Activated CD4-positive, alpha-beta T cell treated with anti-CD3 and anti-CD28 coated beads for 36 hours (primary cell): ENCODE measurements around the gene SFXN3. TPM values are rescaled to one million over a fixed set of nuclear protein-coding genes. Genes with fewer than 3 reads are reported as not detected.
"Not testable (repeated sequence)": the region's sequence is repeated elsewhere in the genome, so short reads cannot be mapped to it uniquely, and the experiment has no call there.

ENCODE experiments used
- ATAC-seq: fragments of 200-7000 bp; cut with Tn5 transposase; one replicate; pipeline ENCODE4 v1.10.0; 2021; ENCODE audit warnings: mild to moderate bottlenecking, moderate library complexity
- CTCF ChIA-PET: fragments of 350-600 bp; sonication (Branson Sonifier 250); formaldehyde crosslinking; loops from one replicate; lab custom pipeline; 2021; ENCODE audit warnings: antibody characterized with exemption; lab: Charles Lee
- POLR2A ChIA-PET: fragments of 350-600 bp; sonication (Branson Sonifier 250); formaldehyde crosslinking; loops from one replicate; lab custom pipeline; 2021; ENCODE audit warnings: antibody characterized with exemption, inconsistent platforms; lab: Charles Lee
- DNase-seq: peaks from one replicate; pipeline ENCODE4 v3.0.0-alpha.2; 2020
- H3K27ac Mint-ChIP-seq: one replicate; pipeline ENCODE4 v1.8.0; 2021; ENCODE audit warnings: mixed read lengths
- H3K27me3 Mint-ChIP-seq: one replicate; pipeline ENCODE4 v1.8.0; 2021; ENCODE audit warnings: mixed read lengths
- H3K36me3 Mint-ChIP-seq: one replicate; pipeline ENCODE4 v1.8.0; 2021; ENCODE audit warnings: low read depth, mixed read lengths
- H3K4me1 Mint-ChIP-seq: one replicate; pipeline ENCODE4 v1.8.0; 2021; ENCODE audit warnings: mixed read lengths
- H3K4me3 Mint-ChIP-seq: one replicate; pipeline ENCODE4 v1.8.0; 2021; ENCODE audit warnings: mild to moderate bottlenecking, moderate library complexity, mixed read lengths
- H3K9me3 Mint-ChIP-seq: one replicate; pipeline ENCODE4 v1.8.0; 2021; ENCODE audit warnings: low read depth, mixed read lengths
- intact Hi-C, 2 experiments: fragments of 100-400 bp; cut with DNase I in 1 of 2; cut with micrococcal nuclease in 1 of 2; formaldehyde crosslinking; loops; one replicate each; pipeline versions ENCODE4 v1.14.2 to v1.15.1; 2022 to 2024; cut with DNase I, micrococcal nuclease
- total RNA-seq, 2 experiments: library from RNA; stranded (reverse); gene quantifications; one replicate each; pipeline ENCODE4 v1.2.3, GENCODE V29; 2021

The SFXN3 gene
- total RNA-seq, 2 experiments from 2014 or later, result 30.0 to 37.7 TPM

- Mint-ChIP-seq H3K9me3 (no peaks in the 10 kb centered on the region), H3K36me3 (no peaks in the 10 kb centered on the region), H3K27ac (no peak overlapping the region), H3K4me3 (no peak overlapping the region), H3K27me3 (no peaks in the 10 kb centered on the region), H3K4me1 (peaks cover 20% of the 10 kb centered on the region)
- ChIA-PET CTCF (interaction anchor here (0.7 to 5.1 kb wide), 7 partner anchors 10 to 32 kb away, joined by 3 to 31 read pairs (median 4); no protein-coding TSS in a partner anchor), POLR2A (no interaction called here)
- ATAC-seq (no peak), DNase-seq (no peak)
- intact Hi-C loops, result no loop called here
These were observed 2.3 kb upstream of the SFXN3 start for GRCh38 chr10:101028446-101029337.

DNA sequence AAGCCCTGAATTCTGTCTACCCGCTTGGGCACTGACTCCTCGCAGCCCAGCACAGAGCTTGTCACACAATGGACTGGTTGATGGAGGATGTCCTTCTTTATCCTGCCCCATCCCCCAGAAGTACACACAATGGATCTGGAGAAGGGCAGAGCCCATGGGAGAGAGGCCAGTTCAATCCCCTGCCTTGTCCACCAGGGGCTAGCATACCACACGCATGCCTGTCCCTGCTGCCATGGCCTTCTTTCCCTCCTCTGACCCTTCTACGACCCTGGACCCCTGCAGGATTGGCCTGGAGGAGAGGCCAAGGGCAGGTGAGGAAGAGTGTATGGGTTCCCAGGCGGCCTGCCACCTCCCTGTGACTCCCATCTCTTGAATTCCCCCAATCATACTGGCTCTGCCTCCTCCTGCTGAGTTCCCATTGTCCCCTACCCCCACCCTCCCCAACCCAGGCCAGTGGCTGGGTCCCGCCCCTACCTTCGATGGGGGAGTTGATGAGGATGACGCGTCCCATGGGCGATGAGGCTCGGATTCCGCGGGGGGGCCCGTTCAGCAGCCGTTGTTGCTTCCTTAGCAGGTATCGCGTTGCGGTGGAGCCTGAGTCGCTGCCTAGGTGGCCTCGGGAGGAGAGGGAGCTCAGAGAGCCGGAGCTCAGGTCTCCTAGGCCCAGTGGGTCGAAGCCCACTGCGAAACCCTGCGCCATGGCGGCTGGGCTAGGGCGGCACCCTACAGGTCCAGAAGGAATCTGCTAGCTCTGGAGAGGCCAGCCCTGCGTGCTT lies 1.3 kb upstream of the SFXN3 start:
- DNase-seq, result no peak
- no peak for ATAC-seq
- no peak overlapping the region for H3K4me3 Mint-ChIP-seq
- POLR2A ChIA-PET, result no interaction called here
- no peak overlapping the region for H3K27ac Mint-ChIP-seq
- intact Hi-C loops, result loop anchor here (2.0 to 5.0 kb wide), 3 partner anchors 17 to 788 kb away; partner anchors contain the start of gene OGA (in 1 of the 2)
- CTCF ChIA-PET, result interaction anchor here (0.7 to 25.2 kb wide), 10 partner anchors 11 to 80 kb away, joined by 3 to 526 read pairs (median 20); partner anchors contain the start of gene KAZALD1
- no peaks in the 10 kb centered on the region for H3K27me3 Mint-ChIP-seq
- H3K36me3 Mint-ChIP-seq, result no peaks in the 10 kb centered on the region
- peaks cover 22% of the 10 kb centered on the region for H3K4me1 Mint-ChIP-seq
- no peaks in the 10 kb centered on the region for H3K9me3 Mint-ChIP-seq

GRCh38 chr10:101030496-101031127 lies 422 bp upstream of the SFXN3 start:
- no peak overlapping the region for H3K27ac Mint-ChIP-seq
- no peak for ATAC-seq
- peaks cover 22% of the 10 kb centered on the region for H3K4me1 Mint-ChIP-seq
- CTCF ChIA-PET, result interaction anchor here (0.7 to 25.2 kb wide), 10 partner anchors 10 to 287 kb away, joined by 3 to 526 read pairs (median 13); partner anchors contain the start of gene KAZALD1
- H3K9me3 Mint-ChIP-seq, result no peaks in the 10 kb centered on the region
- peak overlapping the region; percentile 80 for H3K4me3 Mint-ChIP-seq
- no peaks in the 10 kb centered on the region for H3K27me3 Mint-ChIP-seq
- intact Hi-C loops, result loop anchor here (1.0 to 5.0 kb wide), 9 partner anchors 12 to 1026 kb away; partner anchors contain the start of genes MRPL43 (in 2 of the 2), TWNK (in 2 of the 2), ARMH3 (in 1 of the 2) and LZTS2 (in 1 of the 2)
- DNase-seq, result no peak
- peaks cover 3% of the 10 kb centered on the region for H3K36me3 Mint-ChIP-seq
- POLR2A ChIA-PET, result interaction anchor here (1.3 kb wide), 1 partner anchor 12 kb away, joined by 11 read pairs; no protein-coding TSS in a partner anchor

- Mint-ChIP-seq H3K27me3 (no peaks in the 10 kb centered on the region), H3K4me1 (peaks cover 22% of the 10 kb centered on the region), H3K9me3 (no peaks in the 10 kb centered on the region), H3K27ac (peak overlapping the region; percentile 90), H3K36me3 (peaks cover 3% of the 10 kb centered on the region), H3K4me3 (peak overlapping the region; percentile 80)
- ChIA-PET CTCF (interaction anchor here (0.6 to 25.2 kb wide), 12 partner anchors 9 to 110 kb away, joined by 3 to 526 read pairs (median 5); partner anchors contain the start of gene KAZALD1), POLR2A (interaction anchor here (1.3 kb wide), 1 partner anchor 11 kb away, joined by 11 read pairs; no protein-coding TSS in a partner anchor)
- peak; percentile 85 for DNase-seq
- intact Hi-C loops, result loop anchor here (1.0 to 5.0 kb wide), 10 partner anchors 10 to 1024 kb away; partner anchors contain the start of genes MRPL43 (in 2 of the 2), TWNK (in 2 of the 2), ARMH3 (in 1 of the 2) and LZTS2 (in 1 of the 2)
- ATAC-seq, result peak; percentile 49
These were observed 982 bp downstream of the SFXN3 start for GRCh38 chr10:101031796-101032636.

DNA sequence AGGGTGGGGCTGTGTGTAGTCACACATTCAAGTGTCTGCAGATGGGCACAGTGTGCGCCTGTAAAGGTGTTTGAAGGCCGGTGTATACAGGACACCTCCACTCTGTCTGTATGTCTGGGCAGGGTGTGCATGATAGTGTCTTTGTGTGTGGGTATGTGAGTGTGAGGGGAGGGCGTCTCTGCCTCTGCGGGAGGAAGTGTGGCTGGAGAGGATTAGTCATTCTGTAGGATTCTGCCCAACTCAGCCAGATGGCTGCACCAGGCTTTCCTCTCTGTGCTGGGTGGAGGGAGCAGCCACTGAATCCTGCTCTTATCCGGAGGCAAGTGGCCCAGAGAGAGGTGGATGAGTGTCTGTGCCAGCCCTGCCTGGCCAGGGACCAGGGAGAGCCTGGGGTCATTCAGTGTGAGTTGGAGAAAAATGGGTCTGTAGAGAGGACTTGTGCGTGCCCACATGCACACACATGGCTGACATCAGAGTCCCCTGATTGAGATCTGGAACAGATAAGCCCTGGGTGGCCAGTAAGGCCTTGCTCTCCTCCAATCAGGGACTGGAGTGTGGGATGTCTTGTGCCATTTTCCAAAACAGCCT lies 1.7 kb downstream of the SFXN3 start:
- peak overlapping the region; percentile 90 for H3K27ac Mint-ChIP-seq
- intact Hi-C loops, result loop anchor here (1.0 to 5.0 kb wide), 5 partner anchors 10 to 785 kb away; partner anchors contain the start of genes OGA (in 1 of the 2) and SLF2 (in 1 of the 2)
- no peaks in the 10 kb centered on the region for H3K9me3 Mint-ChIP-seq
- DNase-seq, result peak; percentile 76
- ChIA-PET POLR2A (no interaction called here), CTCF (interaction anchor here (1.3 to 25.2 kb wide), 6 partner anchors 8 to 110 kb away, joined by 3 to 526 read pairs (median 27); partner anchors contain the start of gene KAZALD1)
- peaks cover 22% of the 10 kb centered on the region for H3K4me1 Mint-ChIP-seq
- H3K27me3 Mint-ChIP-seq, result no peaks in the 10 kb centered on the region
- H3K36me3 Mint-ChIP-seq, result peaks cover 3% of the 10 kb centered on the region
- peak overlapping the region; percentile 80 for H3K4me3 Mint-ChIP-seq
- peak; percentile 56 for ATAC-seq

DNA sequence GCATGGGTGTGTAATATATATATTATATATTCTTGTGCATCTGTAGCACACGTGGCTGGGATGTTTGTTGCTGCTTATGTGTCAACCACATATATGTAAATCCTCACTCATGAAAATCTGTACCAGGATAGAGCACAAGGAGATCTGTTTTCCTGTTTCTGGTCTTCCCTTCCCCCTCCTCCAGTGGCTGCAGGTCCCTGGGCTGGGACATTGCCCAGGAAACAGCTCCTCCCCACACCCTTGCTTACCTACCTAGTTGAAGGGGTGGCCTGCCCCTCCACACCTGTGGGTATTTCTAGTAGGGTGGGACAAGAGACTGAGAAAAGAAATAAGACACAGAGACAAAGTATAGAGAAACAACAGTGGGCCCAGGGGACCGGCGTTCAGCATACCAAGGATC lies 2.2 kb downstream of the SFXN3 start:
- POLR2A ChIA-PET, result no interaction called here
- intact Hi-C loops, result loop anchor here in 1 of 2 experiments (5.0 kb wide), 2 partner anchors 661 to 784 kb away; partner anchors contain the start of gene OGA
- H3K4me1 Mint-ChIP-seq, result peaks cover 22% of the 10 kb centered on the region

DNA sequence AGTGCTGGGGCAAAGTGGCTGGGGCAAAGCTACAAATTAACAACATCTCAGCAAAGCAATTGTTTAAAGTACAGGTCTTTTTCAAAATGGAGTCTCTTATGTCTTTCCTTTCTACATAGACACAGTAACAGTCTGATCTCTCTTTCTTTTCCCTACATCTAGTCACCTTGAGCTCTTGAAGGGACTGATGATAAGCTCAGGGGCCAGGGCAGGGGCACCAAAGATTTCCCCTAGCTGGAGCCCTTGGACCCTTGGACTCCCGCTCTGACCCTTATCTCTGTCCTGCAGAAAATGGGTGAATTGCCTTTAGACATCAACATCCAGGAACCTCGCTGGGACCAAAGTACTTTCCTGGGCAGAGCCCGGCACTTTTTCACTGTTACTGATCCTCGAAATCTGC lies 3.4 kb downstream of the SFXN3 start:
- intact Hi-C loops, result loop anchor here in 1 of 2 experiments (5.0 kb wide), 2 partner anchors 662 to 783 kb away; partner anchors contain the start of gene OGA
- H3K27me3 Mint-ChIP-seq, H3K36me3 Mint-ChIP-seq, H3K27ac Mint-ChIP-seq, ATAC-seq, DNase-seq, H3K9me3 Mint-ChIP-seq, H3K4me3 Mint-ChIP-seq, POLR2A ChIA-PET: not testable (repeated sequence)
- CTCF ChIA-PET, result interaction anchor here (0.5 to 25.2 kb wide), 6 partner anchors 9 to 1158 kb away, joined by 3 to 526 read pairs (median 3); partner anchors contain the start of gene KAZALD1
- H3K4me1 Mint-ChIP-seq, result peaks cover 22% of the 10 kb centered on the region

More for the DNA sequence above, 2.2 kb downstream of the SFXN3 start:
- peak overlapping the region; percentile 29 for H3K4me3 Mint-ChIP-seq
- no peaks in the 10 kb centered on the region for H3K27me3 Mint-ChIP-seq
- no peak overlapping the region for H3K27ac Mint-ChIP-seq
- H3K36me3 Mint-ChIP-seq, result peaks cover 3% of the 10 kb centered on the region
- CTCF ChIA-PET, result interaction anchor here (1.3 to 25.2 kb wide), 5 partner anchors 7 to 109 kb away, joined by 3 to 526 read pairs (median 29); partner anchors contain the start of gene KAZALD1
- DNase-seq (no peak), ATAC-seq (no peak)
- no peaks in the 10 kb centered on the region for H3K9me3 Mint-ChIP-seq

- intact Hi-C loops, result no loop called here
- H3K4me3 Mint-ChIP-seq, result no peak overlapping the region
- H3K27me3 Mint-ChIP-seq, result no peaks in the 10 kb centered on the region
- H3K27ac Mint-ChIP-seq, result no peak overlapping the region
- ATAC-seq (no peak), DNase-seq (no peak)
- H3K9me3 Mint-ChIP-seq, result no peaks in the 10 kb centered on the region
- H3K36me3 Mint-ChIP-seq, result peaks cover 3% of the 10 kb centered on the region
- H3K4me1 Mint-ChIP-seq, result peaks cover 21% of the 10 kb centered on the region
- POLR2A ChIA-PET, result no interaction called here
- CTCF ChIA-PET, result interaction anchor here (0.7 to 25.2 kb wide), 5 partner anchors 12 to 29 kb away, joined by 3 to 526 read pairs (median 4); partner anchors contain the start of gene KAZALD1
These were observed 4.3 kb downstream of the SFXN3 start for GRCh38 chr10:101035314-101035713.

DNA sequence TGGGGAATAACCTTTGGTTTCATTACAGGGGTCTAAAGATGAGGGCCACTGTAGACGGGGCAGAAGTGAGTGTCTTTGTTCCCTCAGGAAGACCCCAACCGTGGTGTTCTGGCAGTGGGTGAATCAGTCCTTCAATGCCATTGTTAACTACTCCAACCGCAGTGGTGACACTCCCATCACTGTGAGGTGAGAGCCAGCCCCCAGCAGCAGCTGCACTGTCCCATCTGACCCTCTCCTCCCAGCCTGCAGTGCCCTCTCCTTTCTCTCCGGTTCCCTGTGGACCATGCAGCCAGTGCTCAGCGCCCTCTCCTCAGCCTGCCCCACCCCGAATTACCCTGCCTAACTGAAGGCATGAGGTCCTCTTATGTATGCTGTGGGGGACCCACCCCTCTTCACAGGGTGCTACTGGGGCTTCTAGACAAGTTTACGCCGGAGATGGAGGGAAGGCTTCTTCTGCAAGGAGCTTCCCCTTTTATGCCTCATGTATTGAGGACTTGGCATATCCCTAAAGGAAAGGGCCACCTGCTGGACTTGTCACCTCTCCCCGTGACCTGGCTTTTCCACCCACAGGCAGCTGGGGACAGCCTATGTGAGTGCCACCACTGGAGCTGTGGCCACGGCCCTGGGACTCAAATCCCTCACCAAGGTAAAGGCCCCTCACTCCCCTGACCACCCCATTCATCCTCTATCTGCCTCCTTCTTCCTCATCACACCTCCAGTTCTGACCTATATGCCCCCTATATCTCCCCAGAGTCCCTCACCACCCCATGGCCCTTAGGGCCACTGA lies 5.1 kb downstream of the SFXN3 start:
- Mint-ChIP-seq H3K4me1 (peaks cover 20% of the 10 kb centered on the region), H3K4me3 (no peak overlapping the region), H3K36me3 (peaks cover 3% of the 10 kb centered on the region), H3K9me3 (no peaks in the 10 kb centered on the region), H3K27me3 (no peaks in the 10 kb centered on the region), H3K27ac (no peak overlapping the region)
- ATAC-seq, result no peak
- no peak for DNase-seq
- POLR2A ChIA-PET, result no interaction called here
- CTCF ChIA-PET, result interaction anchor here (1.0 to 25.2 kb wide), 4 partner anchors 17 to 29 kb away, joined by 3 to 526 read pairs (median 5); partner anchors contain the start of gene KAZALD1
- intact Hi-C loops, result no loop called here
